Activated CD4-positive, alpha-beta memory T cell treated with anti-CD3 and anti-CD28 coated beads for 36 hours (primary cell): ENCODE measurements around the gene PIGBOS1. TPM values are rescaled to one million over a fixed set of nuclear protein-coding genes. Genes with fewer than 3 reads are reported as not detected.

ENCODE experiments used
- total RNA-seq, 2 experiments: library from RNA; stranded (reverse); gene quantifications; one replicate each; pipeline ENCODE4 v1.2.3, GENCODE V29; 2021

PIGBOS1 gene
- total RNA-seq, 2 experiments from 2014 or later: 10.5 to 11.1 TPM

Other genes with a start within 250 kb of the PIGBOS1 start
- 100 to 1,000 TPM; 157 to 163 TPM for gene RSL24D1, start 122.2 kb downstream of the PIGBOS1 start, total RNA-seq
- gene RAB27A, start 29.3 kb downstream of the PIGBOS1 start, total RNA-seq: 100 to 1,000 TPM; 216 to 217 TPM
- gene PIGB, start 99 bp upstream of the PIGBOS1 start, total RNA-seq: 10 to 100 TPM; 18.0 to 18.9 TPM
- gene CCPG1, start 89.2 kb upstream of the PIGBOS1 start, total RNA-seq: 10 to 100 TPM; 14.4 to 16.5 TPM
- gene PIERCE2, start 89.4 kb upstream of the PIGBOS1 start, total RNA-seq: under 1 TPM in 1 of 2 experiments, not detected in 1; 0.34 TPM
- gene DNAAF4, start 189.1 kb upstream of the PIGBOS1 start, total RNA-seq: under 1 TPM; 0.57 to 0.94 TPM